Spinal cord (tissue), 10 donors: ENCODE data around the gene PLXDC1. TPM values are rescaled to one million over a fixed set of nuclear protein-coding genes. Genes with fewer than 3 reads are reported as not detected.
A peak's percentile ranks its signal among the peaks of the same experiment; 100 is the strongest.

Experiments used
- DNase-seq, 6 donors: peaks; one replicate each; pipeline versions ENCODE4 v3.0.0 to v3.0.0-alpha.2; 2013 to 2015; ENCODE audit warnings: low spot score in 6 of 6, low read depth in 4 of 6
- H3K27ac ChIP-seq: one replicate; pipeline ENCODE4 v1.5.1; 2013; ENCODE audit warnings: low read depth, low read length, control low read depth
- H3K27me3 ChIP-seq: one replicate; pipeline ENCODE4 v1.6.1; 2013; ENCODE audit warnings: low read length; ENCODE audit not compliant: control insufficient read depth, insufficient read depth
- H3K36me3 ChIP-seq: one replicate; pipeline ENCODE4 v1.6.1; 2013; ENCODE audit warnings: low read length; ENCODE audit not compliant: control insufficient read depth, insufficient read depth
- H3K4me1 ChIP-seq: one replicate; pipeline ENCODE4 v1.6.1; 2013; ENCODE audit warnings: low read length; ENCODE audit not compliant: control insufficient read depth, insufficient read depth
- H3K4me3 ChIP-seq: one replicate; pipeline ENCODE4 v1.5.1; 2013; ENCODE audit warnings: low read depth, low read length, control low read depth
- H3K9me3 ChIP-seq: one replicate; pipeline ENCODE4 v1.6.1; 2013; ENCODE audit warnings: low read length; ENCODE audit not compliant: control insufficient read depth, insufficient read depth
- WGBS: methylation state at CpG from one replicate; pipeline ENCODE4 v1.1.5; 2013; ENCODE audit warnings: missing lambda C conversion rate; ENCODE audit not compliant: insufficient coverage; 5-methylcytosine and 5-hydroxymethylcytosine counted together
- polyA plus RNA-seq, 2 donors: library from polyadenylated mRNA; unstranded; fragments of 120-200 nt; gene quantifications; one replicate each; pipeline ENCODE4 v1.2.1, GENCODE V29; 2013; ENCODE audit not compliant: insufficient read length in 2 of 2
- total RNA-seq, 2 donors: library from RNA; depleted of rRNA in 1 of 2; stranded (reverse); fragments of 120-200 nt in 1 of 2; fragments of >200 nt in 1 of 2; gene quantifications; one replicate each; pipeline versions ENCODE4 v1.2.3 to v1.2.4, GENCODE V29; 2013 to 2014
- donor health status: healthy.

The PLXDC1 gene
- total and polyA plus RNA-seq, 4 donors, result 10.1 to 47.1 (median 25.6) TPM

DNA sequence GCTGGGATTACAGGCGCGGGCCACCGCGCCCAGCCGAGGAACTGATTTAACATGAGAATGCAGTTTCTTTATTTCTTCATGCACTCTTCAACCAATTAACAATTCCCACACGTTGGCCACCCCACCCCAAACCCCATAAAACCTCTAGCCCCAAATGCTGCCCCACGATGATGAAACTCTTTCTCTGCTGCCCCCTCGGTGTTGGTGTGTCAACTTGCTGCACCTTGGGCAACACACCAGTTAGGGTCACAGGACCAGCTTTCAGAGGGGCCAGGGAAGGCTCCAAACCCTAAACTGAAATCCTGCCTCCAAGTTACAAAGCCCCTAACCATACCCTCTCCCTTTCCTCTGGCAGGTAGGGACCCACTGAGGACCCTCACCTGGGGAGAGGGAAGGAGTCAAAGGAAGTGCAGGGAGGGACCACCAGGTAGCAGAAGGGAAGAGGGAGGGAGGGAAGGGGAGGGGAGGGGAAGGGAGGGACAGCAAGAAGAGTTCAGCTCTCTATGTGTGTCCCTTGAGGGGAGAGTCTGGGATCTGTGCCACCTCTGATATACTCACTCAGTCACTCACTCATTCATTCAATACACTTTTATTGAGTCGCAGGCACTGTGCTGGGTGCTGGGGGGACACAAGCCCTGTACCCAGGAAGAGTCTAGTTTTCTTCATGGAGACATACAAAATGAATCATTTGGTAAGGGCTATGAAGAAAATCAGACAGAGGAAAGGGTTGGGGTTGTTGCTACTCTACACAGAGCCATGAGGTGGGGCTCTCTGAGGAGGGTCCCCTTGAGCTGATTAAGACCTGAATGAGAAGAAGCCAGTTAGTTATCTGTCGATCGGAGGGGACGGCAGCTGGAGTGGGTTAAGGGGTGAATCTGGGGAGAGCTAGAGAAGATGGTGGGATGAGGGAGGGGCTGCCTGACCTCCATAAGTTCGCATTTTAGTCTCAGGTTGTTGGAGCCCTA is 3.9 kb downstream of the PLXDC1 start:
- WGBS, result 45% methylated on average over 12 of the region's 13 CpGs
- Histone ChIP-seq H3K36me3 (no peaks in the 10 kb centered on the region), H3K27ac (no peak overlapping the region), H3K4me1 (peaks cover 43% of the 10 kb centered on the region), H3K4me3 (no peak overlapping the region), H3K9me3 (no peaks in the 10 kb centered on the region), H3K27me3 (peaks cover 11% of the 10 kb centered on the region)
- DNase-seq, result no peak

DNA sequence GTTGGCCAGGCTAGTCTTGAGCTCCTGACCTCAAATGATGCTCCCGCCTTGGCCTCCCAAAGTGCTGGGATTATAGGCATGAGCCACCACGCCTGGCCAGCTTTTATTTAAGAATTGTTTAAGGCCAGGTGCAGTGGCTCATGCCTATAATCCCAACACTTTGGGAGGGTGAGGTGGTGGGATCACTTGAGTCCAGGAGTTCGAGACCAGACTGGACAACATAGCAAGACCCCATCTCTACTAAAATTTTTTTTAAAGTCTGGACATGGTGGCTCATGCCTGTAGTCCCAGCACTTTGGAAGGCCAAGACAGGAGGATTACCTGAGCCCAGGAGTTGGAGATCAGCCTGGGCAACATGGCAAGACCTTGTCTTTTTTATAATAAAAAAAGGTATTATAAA is 5.2 kb downstream of the PLXDC1 start:
- Histone ChIP-seq H3K4me3 (no peak overlapping the region), H3K27ac (no peak overlapping the region), H3K4me1 (peaks cover 33% of the 10 kb centered on the region), H3K36me3 (no peaks in the 10 kb centered on the region), H3K27me3 (peaks cover 8% of the 10 kb centered on the region), H3K9me3 (no peaks in the 10 kb centered on the region)
- DNase-seq, result no peak
- WGBS, result 100% methylated on average over 1 of the region's 3 CpGs

- WGBS, result 80% methylated on average over 3 of the region's 3 CpGs
- Histone ChIP-seq H3K27ac (no peak overlapping the region), H3K9me3 (no peaks in the 10 kb centered on the region)
These were observed 6.3 kb downstream of the PLXDC1 start for GRCh38 chr17:39145143-39145542.

DNA sequence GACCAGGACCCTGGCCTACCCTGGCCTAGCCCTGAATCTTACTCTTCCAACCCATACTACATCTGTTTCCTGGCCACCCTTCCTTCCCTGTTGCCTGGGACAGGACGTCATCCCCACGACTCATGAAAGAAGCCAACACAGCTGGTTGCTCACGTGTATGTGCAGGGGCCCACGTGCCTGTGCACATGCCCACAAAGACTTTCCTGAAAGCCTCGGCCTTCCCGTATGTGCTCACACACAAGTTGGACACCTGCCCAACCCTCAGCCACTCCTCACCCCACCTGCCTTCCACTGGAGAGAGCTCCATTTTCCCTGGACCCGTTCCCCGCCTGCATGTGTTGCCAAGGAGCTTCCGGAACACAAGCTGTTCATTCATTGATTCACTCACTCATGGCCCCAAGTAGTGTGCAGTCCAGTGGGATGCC is 7.0 kb downstream of the PLXDC1 start:
- Histone ChIP-seq H3K27me3 (no peaks in the 10 kb centered on the region), H3K27ac (peak overlapping the region; percentile 74), H3K4me3 (no peak overlapping the region), H3K4me1 (peaks cover 21% of the 10 kb centered on the region), H3K36me3 (no peaks in the 10 kb centered on the region), H3K9me3 (no peaks in the 10 kb centered on the region)
- 34% methylated on average over 6 of the region's 9 CpGs for WGBS
- peak in 2 of 6 donors; percentile 80 to 90 for DNase-seq

More at GRCh38 chr17:39145143-39145542, 6.3 kb downstream of the PLXDC1 start:
- H3K36me3 ChIP-seq, result no peaks in the 10 kb centered on the region
- no peak for DNase-seq
- H3K4me3 ChIP-seq, result no peak overlapping the region
- no peaks in the 10 kb centered on the region for H3K27me3 ChIP-seq
- H3K4me1 ChIP-seq, result peaks cover 24% of the 10 kb centered on the region

DNA sequence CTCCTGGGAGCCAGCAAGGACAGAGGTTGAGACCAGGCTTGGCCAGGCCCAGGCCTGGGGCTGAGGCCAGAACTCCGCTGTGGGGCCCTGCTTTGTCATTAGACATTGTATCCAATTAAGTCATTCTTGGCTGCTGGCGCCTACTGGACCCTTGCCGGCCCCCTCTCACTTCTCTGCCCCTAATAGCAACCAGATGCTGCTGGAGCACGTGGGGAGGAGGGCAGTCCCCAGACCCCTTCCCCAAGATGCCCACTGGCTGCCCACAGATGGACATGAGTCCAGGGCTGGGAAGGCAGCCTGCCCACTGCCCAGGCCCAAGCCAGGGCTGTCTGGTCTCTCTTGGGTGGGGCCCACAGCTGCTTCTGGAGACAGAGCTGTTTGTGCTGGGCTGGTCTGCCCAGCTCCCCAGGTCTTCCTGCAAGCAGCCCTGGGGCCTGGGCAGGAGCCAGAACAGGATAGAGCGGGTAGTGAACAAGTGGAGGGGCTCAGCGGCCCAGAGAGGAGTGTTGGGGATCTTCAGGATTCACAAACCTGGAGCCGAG is 7.8 kb downstream of the PLXDC1 start:
- peak overlapping the region; percentile 74 for H3K27ac ChIP-seq
- DNase-seq, result peak in 1 of 6 donors; percentile 75

GRCh38 chr17:39141915-39142664 is 9.3 kb downstream of the PLXDC1 start:
- Histone ChIP-seq H3K36me3 (no peaks in the 10 kb centered on the region), H3K4me1 (peaks cover 21% of the 10 kb centered on the region), H3K9me3 (no peaks in the 10 kb centered on the region), H3K27ac (no peak overlapping the region), H3K27me3 (no peaks in the 10 kb centered on the region), H3K4me3 (no peak overlapping the region)
- DNase-seq, result no peak
- 90% methylated on average over 5 of the region's 11 CpGs for WGBS

More for the DNA sequence above, 7.8 kb downstream of the PLXDC1 start:
- H3K27me3 ChIP-seq, result no peaks in the 10 kb centered on the region
- no peaks in the 10 kb centered on the region for H3K36me3 ChIP-seq
- peaks cover 21% of the 10 kb centered on the region for H3K4me1 ChIP-seq
- no peaks in the 10 kb centered on the region for H3K9me3 ChIP-seq
- H3K4me3 ChIP-seq, result no peak overlapping the region
- 64% methylated on average over 5 of the region's 7 CpGs for WGBS

DNA sequence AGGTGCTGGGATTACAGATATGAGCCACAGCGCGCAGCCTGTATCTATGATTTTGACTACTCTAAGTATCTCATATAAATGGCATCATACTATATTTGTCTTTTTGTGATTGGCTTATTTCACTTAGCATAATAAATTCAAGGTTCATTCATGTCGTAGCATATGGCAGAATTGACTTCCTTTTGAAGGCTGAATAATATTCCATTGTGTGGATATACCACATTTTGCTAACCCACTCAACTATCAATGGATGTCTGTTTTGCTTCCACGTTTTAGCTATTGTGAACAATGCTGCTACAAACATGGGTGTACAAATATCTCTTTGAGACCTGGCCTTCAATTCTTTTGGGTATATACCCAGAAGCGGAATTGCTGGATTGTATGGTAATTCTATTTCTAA is 10.1 kb downstream of the PLXDC1 start:
- H3K4me3 ChIP-seq, result no peak overlapping the region
- H3K4me1 ChIP-seq, result peaks cover 21% of the 10 kb centered on the region
- H3K27me3 ChIP-seq, result no peaks in the 10 kb centered on the region
- no peaks in the 10 kb centered on the region for H3K36me3 ChIP-seq
- no peak for DNase-seq
- no peak overlapping the region for H3K27ac ChIP-seq
- no peaks in the 10 kb centered on the region for H3K9me3 ChIP-seq
- no CpG with 5 or more reads among the region's 5 CpGs for WGBS

GRCh38 chr17:39139561-39139960 is 11.9 kb downstream of the PLXDC1 start:
- Histone ChIP-seq H3K9me3 (no peaks in the 10 kb centered on the region), H3K27me3 (no peaks in the 10 kb centered on the region), H3K36me3 (no peaks in the 10 kb centered on the region), H3K27ac (no peak overlapping the region), H3K4me3 (no peak overlapping the region), H3K4me1 (peaks cover 15% of the 10 kb centered on the region)
- 93% methylated on average over 8 of the region's 9 CpGs for WGBS
- DNase-seq, result no peak

DNA sequence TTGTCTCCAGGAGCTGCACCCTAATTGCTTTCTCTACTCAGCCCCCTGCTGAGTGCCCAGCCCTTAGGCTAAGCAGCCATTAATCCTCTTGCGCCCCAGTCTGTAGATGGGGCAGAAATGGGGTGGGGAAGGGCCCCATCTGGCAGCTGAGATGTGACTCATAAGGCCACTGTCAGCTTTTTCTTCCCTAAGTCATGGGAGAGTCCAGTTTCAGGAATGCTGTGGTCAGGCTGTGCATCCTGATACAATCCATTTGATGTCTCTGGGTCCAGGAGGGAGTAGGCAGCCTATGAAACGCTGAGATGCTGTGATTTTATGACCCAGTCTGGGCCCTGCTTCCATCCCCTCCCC is 12.3 kb downstream of the PLXDC1 start:
- H3K9me3 ChIP-seq, result no peaks in the 10 kb centered on the region
- no peaks in the 10 kb centered on the region for H3K36me3 ChIP-seq
- WGBS, result no CpG with 5 or more reads among the region's 2 CpGs
- no peak overlapping the region for H3K27ac ChIP-seq
- no peaks in the 10 kb centered on the region for H3K27me3 ChIP-seq
- H3K4me3 ChIP-seq, result no peak overlapping the region
- no peak for DNase-seq
- H3K4me1 ChIP-seq, result peaks cover 10% of the 10 kb centered on the region
